Panc1 (cell line): ENCODE data around the gene COL4A2. TPM values are rescaled to one million over a fixed set of nuclear protein-coding genes. Genes with fewer than 3 reads are reported as not detected.

Source experiments
- ATAC-seq: fragments of 200-7000 bp; cut with Tn5 transposase; 2 replicates; pipeline ENCODE4 v1.9.1; 2020; ENCODE audit warnings: mild to moderate bottlenecking, moderate library complexity
- BruUV-seq: library from RNA; stranded (reverse); fragments of 400-500 nt; replicated peaks from 2 replicates; lab custom pipeline; 2021; lab: Mats Ljungman, UMichigan
- CTCF ChIA-PET: fragments of 300-600 bp; sonication (Branson Sonifier 250); formaldehyde crosslinking; loops from one replicate; lab custom pipeline; 2022; ENCODE audit warnings: antibody characterized with exemption; lab: Charles Lee
- POLR2A ChIA-PET: fragments of 300-600 bp; sonication (Branson Sonifier 250); formaldehyde crosslinking; loops from one replicate; lab custom pipeline; 2022; ENCODE audit warnings: antibody characterized with exemption; lab: Charles Lee
- DNase-seq: peaks from one replicate; pipeline ENCODE4 v3.0.0-alpha.2; 2010; ENCODE audit warnings: low read depth, low spot score
- H3K27ac ChIP-seq: 2 replicates; pipeline ENCODE4 v1.5.1; 2011; ENCODE audit warnings: mild to moderate bottlenecking, low read length, inconsistent platforms
- H3K27me3 ChIP-seq: fragments of 200-500 bp; sonication (Bioruptor generic); 2 replicates; pipeline ENCODE4 v1.6.0; 2014; ENCODE audit warnings: low read length, inconsistent platforms; ENCODE audit not compliant: control insufficient read depth, insufficient read depth
- H3K36me3 ChIP-seq: fragments of 200-500 bp; sonication (Bioruptor generic); 2 replicates; pipeline ENCODE4 v1.5.1; 2014; ENCODE audit warnings: inconsistent platforms, mild to moderate bottlenecking, low read length, moderate library complexity; ENCODE audit not compliant: control insufficient read depth, insufficient read depth
- H3K4me1 ChIP-seq: 2 replicates; pipeline ENCODE4 v1.5.1; 2011; ENCODE audit warnings: inconsistent platforms, mild to moderate bottlenecking, low read length, moderate library complexity; ENCODE audit not compliant: control insufficient read depth, insufficient read depth
- H3K4me3 ChIP-seq, 2 experiments: 2 replicates each; pipeline ENCODE4 v1.5.1; 2011 to 2012; ENCODE audit warnings: low read depth in 2 of 2, low read length in 2 of 2, mild to moderate bottlenecking in 2 of 2, inconsistent platforms in 1 of 2, moderate library complexity in 1 of 2
- H3K9me3 ChIP-seq: fragments of 200-500 bp; sonication (Bioruptor generic); 2 replicates; pipeline ENCODE4 v1.5.1; 2014; ENCODE audit warnings: low read depth, mild to moderate bottlenecking, inconsistent platforms, low read length, moderate library complexity; ENCODE audit not compliant: control insufficient read depth, insufficient read depth
- POLR2AphosphoS5 ChIP-seq: IDR thresholded peaks from 2 replicates; pipeline ENCODE4 v1.6.1; 2012; ENCODE audit warnings: mild to moderate bottlenecking, low read depth, low read length, moderate library complexity
- SIN3A ChIP-seq: IDR thresholded peaks from 2 replicates; pipeline ENCODE4 v1.6.1; 2012; ENCODE audit warnings: low read depth, mild to moderate bottlenecking, low read length, moderate library complexity, borderline replicate concordance; ENCODE audit not compliant: insufficient read depth
- TCF7L2 ChIP-seq: IDR thresholded peaks from 2 replicates; pipeline ENCODE4 v1.6.1; 2011; ENCODE audit warnings: mild to moderate bottlenecking, low read depth, low read length, inconsistent platforms
- in situ Hi-C: cut with HindIII; loops from 2 replicates; pipeline ENCODE4 v1.10.0; 2016; ENCODE audit warnings: low sequenced_read_pairs, low pct_unique_long_range_greater_than_20kb
- intact Hi-C: fragments of 100-400 bp; cut with micrococcal nuclease; formaldehyde crosslinking; loops from one replicate; pipeline ENCODE4 v1.10.0; 2022; ENCODE audit not compliant: unreplicated experiment
- total RNA-seq: library from RNA; stranded (reverse); gene quantifications from one replicate; pipeline ENCODE4 v1.2.1, GENCODE V29; 2021; ENCODE audit not compliant: unreplicated experiment
- TF ChIP-seq, protein P1 (sequence below): fragments of 450-650 bp; IDR thresholded peaks from 2 replicates; pipeline ENCODE4 v1.5.1; 2017; ENCODE audit warnings: mild to moderate bottlenecking
- TF ChIP-seq, protein P2 (sequence below), 2 experiments: IDR thresholded peaks; 2 replicates each; pipeline ENCODE4 v1.6.1; 2011 to 2012; ENCODE audit warnings: low read depth in 2 of 2, control low read depth in 1 of 2, low read length in 1 of 2, mild to moderate bottlenecking in 1 of 2, moderate library complexity in 1 of 2; ENCODE audit not compliant: insufficient read depth in 1 of 2

Gene COL4A2
- total RNA-seq, 1 experiment from 2014 or later, result 3.0 TPM

DNA sequence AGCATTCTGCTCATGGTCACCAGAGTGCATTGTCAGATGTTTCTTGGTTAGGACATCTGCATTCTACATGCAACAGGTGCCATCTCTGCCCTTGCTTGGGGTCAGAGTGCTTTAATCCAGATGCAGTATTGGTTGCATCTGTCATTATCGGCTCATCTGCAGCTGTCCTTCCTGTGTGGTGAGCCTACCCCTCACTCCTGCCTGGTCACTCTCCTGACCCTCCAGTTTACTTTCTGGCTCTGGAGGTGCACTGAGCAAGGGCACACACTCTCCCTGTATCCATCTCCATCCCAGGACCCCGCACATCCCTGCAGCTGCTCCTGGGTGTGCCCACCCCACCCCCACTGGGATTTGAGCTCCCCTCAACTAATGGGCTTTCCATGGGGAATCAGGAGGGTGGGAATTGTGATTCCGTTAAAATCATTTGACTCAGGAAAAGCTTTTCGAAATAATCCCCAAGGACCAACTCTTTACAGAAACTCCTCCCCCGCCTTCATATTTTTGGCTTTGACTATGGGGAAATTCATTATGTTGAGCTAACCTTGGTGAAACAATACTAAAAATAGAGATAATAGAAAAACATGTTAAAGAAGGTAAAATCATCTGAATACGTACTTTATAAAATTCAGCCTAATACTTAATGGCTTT is 70.2 kb downstream of the COL4A2 start:
- in situ Hi-C loops (no loop called here), intact Hi-C loops (no loop called here)
- TF ChIP-seq, protein P1, sequence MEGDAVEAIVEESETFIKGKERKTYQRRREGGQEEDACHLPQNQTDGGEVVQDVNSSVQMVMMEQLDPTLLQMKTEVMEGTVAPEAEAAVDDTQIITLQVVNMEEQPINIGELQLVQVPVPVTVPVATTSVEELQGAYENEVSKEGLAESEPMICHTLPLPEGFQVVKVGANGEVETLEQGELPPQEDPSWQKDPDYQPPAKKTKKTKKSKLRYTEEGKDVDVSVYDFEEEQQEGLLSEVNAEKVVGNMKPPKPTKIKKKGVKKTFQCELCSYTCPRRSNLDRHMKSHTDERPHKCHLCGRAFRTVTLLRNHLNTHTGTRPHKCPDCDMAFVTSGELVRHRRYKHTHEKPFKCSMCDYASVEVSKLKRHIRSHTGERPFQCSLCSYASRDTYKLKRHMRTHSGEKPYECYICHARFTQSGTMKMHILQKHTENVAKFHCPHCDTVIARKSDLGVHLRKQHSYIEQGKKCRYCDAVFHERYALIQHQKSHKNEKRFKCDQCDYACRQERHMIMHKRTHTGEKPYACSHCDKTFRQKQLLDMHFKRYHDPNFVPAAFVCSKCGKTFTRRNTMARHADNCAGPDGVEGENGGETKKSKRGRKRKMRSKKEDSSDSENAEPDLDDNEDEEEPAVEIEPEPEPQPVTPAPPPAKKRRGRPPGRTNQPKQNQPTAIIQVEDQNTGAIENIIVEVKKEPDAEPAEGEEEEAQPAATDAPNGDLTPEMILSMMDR, result no peak
- TF ChIP-seq, protein P2, sequence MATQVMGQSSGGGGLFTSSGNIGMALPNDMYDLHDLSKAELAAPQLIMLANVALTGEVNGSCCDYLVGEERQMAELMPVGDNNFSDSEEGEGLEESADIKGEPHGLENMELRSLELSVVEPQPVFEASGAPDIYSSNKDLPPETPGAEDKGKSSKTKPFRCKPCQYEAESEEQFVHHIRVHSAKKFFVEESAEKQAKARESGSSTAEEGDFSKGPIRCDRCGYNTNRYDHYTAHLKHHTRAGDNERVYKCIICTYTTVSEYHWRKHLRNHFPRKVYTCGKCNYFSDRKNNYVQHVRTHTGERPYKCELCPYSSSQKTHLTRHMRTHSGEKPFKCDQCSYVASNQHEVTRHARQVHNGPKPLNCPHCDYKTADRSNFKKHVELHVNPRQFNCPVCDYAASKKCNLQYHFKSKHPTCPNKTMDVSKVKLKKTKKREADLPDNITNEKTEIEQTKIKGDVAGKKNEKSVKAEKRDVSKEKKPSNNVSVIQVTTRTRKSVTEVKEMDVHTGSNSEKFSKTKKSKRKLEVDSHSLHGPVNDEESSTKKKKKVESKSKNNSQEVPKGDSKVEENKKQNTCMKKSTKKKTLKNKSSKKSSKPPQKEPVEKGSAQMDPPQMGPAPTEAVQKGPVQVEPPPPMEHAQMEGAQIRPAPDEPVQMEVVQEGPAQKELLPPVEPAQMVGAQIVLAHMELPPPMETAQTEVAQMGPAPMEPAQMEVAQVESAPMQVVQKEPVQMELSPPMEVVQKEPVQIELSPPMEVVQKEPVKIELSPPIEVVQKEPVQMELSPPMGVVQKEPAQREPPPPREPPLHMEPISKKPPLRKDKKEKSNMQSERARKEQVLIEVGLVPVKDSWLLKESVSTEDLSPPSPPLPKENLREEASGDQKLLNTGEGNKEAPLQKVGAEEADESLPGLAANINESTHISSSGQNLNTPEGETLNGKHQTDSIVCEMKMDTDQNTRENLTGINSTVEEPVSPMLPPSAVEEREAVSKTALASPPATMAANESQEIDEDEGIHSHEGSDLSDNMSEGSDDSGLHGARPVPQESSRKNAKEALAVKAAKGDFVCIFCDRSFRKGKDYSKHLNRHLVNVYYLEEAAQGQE (IDR thresholded peaks at IDR 0.05; ENCODE audit: insufficient read depth in 1 of 2, low read depth in 2 of 2, low read length in 1 of 2), result no peak
- ChIA-PET POLR2A (no interaction called here), CTCF (no interaction called here)
- no peaks in the 10 kb centered on the region; the same call in 1 of the 2 replicates for H3K27me3 ChIP-seq
- H3K9me3 ChIP-seq, result no peaks in the 10 kb centered on the region
- no peak for DNase-seq
- no TSS peak for BruUV-seq
- no peaks in the 10 kb centered on the region for H3K4me1 ChIP-seq
- H3K27ac ChIP-seq, result no peak overlapping the region
- H3K36me3 ChIP-seq, result no peaks in the 10 kb centered on the region
- ATAC-seq, result no peak
- H3K4me3 ChIP-seq, result no peak overlapping the region

DNA sequence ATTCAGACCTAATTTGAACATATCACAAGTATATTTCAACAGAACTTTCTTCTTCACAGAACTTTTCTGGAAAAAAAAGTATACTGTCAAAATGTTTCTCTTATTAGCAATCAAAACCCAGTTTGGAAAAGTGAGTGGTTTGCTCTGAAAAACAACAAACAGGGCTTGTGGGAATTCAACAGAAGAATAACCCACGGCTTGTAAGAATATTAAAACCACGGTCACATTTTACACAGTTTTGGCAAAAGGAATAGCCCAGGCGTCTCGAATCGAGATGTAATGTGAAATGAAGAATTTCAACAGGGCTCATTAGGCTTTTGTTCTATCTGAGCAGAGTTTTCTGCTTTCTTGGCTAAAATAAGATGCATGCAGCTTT is 70.7 kb downstream of the COL4A2 start:
- in situ Hi-C loops (no loop called here), intact Hi-C loops (no loop called here)
- H3K27me3 ChIP-seq, result no peaks in the 10 kb centered on the region
- H3K27ac ChIP-seq, result no peak overlapping the region
- TF ChIP-seq POLR2AphosphoS5, result no peak
- TF ChIP-seq TCF7L2, result no peak
- TF ChIP-seq, protein P2 (IDR thresholded peaks at IDR 0.05; ENCODE audit: insufficient read depth in 1 of 2, low read depth in 2 of 2, low read length in 1 of 2), result no peak
- no peak for TF ChIP-seq SIN3A
- TF ChIP-seq, protein P1, result no peak
- DNase-seq, result no peak
- H3K4me1 ChIP-seq, result no peaks in the 10 kb centered on the region
- BruUV-seq, result no TSS peak
- no peaks in the 10 kb centered on the region for H3K9me3 ChIP-seq
- ChIA-PET POLR2A (no interaction called here), CTCF (no interaction called here)
- no peaks in the 10 kb centered on the region for H3K36me3 ChIP-seq
- ATAC-seq, result no peak
- H3K4me3 ChIP-seq, result no peak overlapping the region
